NCI-H187 treated with DMSO at 0.1 percent for 48 hours (cell line): ENCODE measurements around the gene MACROD1.

Experiments used
- DNase-seq: peaks from one replicate; lab custom pipeline; 2025; lab: John Stamatoyannopoulos, UW

The MACROD1 gene

GRCh38 chr11:64092111-64092760 lies 73.7 kb downstream of the MACROD1 start:
- no peak for DNase-seq

DNA sequence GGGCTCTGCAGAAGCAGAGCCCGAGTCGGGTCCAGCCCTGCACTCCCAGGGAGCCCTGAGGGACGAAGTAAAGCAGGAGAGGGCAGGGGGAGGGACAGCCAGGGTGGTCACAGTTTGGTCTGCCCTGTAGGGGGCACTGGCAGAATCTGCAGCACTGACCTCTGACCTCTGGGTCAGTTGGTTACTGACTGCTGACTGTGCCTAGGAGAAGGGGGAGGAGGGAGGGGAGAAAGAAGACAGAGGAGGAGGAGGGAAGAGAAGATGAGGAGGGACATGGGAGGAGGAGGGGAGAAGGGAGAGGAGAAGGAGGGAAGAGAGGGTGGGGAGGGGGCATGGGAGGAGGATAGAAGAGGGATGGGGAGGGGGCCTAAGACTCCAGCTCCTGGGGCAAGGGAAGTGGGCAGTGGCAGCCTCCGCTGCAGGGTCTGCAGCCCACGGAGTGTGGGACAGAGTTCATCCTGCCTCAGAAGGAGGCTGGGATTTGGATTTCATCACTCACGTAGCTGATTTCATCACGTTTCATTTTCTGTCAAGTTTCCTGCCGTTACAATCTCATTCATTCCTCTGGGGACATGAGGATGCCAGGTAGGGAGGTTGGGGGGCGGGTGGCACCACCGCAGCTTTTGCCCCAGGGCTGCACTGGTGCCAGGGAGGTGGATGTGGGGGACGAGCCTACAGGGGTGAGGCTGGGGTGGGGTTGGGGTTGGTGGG lies 75.0 kb downstream of the MACROD1 start:
- no peak for DNase-seq

DNA sequence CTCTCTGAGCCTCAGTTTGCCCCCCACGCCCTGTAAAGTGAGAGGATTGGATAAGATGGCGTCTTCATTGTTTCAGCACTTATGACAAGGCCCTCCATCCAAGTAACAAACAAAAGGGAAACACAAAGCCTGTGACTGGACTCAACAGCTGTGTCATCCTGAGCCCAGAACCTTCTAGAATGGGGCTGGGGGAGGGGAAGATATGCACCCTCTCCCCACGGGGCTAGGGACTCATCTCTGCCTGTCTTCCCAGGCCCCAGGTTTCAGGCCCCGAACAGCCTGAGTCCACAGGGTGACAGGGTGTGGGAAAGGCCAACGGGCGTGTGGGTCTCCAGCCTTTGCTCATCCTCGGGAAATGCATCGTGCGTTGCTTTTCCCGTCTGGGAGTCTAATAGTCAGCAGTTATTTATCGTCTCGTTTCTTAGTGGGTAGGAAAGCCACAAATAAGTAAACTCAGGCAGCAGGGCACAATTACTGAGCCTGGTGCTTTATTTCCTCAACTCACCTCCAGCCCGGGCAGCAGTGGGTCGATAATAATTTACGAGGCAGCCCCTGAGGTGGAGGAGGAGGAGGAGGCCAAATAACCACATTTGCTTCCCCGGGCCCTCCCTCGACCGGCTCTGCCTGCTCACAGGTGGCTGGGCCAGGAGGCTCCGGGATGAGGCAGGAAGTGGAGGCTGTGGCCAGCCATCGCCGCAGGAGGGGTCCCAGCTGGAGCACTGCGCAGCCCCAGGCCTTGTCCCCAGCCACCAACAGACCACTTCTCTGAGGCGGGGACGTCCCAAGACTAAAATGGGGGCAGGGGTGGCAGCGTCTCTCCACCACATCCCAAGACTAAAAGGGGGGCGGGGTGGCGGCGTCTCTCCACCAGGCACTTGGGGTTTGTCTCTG lies 75.8 kb downstream of the MACROD1 start:
- DNase-seq, result no peak

- DNase-seq, result no peak
These were observed 76.4 kb downstream of the MACROD1 start for GRCh38 chr11:64089493-64089892.

DNA sequence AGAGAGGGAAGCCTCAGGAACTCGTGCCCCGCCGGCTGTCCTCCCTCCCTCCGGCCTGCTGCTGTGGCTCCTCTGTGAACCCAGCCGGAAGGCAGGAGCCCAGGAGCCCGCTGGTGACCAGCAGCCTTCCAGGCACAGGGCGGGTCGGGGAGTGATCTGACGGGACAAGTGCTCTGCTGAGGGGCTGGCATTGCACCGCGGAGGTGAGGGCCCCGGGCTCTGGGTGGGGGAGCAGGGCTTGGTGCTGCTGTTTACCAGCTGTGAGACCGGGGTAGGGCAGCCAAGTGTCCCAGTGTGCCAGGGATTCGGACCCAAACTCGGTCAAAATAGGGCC lies 76.9 kb downstream of the MACROD1 start:
- DNase-seq, result no peak

GRCh38 chr11:64088162-64089026 lies 77.5 kb downstream of the MACROD1 start:
- no peak for DNase-seq

DNA sequence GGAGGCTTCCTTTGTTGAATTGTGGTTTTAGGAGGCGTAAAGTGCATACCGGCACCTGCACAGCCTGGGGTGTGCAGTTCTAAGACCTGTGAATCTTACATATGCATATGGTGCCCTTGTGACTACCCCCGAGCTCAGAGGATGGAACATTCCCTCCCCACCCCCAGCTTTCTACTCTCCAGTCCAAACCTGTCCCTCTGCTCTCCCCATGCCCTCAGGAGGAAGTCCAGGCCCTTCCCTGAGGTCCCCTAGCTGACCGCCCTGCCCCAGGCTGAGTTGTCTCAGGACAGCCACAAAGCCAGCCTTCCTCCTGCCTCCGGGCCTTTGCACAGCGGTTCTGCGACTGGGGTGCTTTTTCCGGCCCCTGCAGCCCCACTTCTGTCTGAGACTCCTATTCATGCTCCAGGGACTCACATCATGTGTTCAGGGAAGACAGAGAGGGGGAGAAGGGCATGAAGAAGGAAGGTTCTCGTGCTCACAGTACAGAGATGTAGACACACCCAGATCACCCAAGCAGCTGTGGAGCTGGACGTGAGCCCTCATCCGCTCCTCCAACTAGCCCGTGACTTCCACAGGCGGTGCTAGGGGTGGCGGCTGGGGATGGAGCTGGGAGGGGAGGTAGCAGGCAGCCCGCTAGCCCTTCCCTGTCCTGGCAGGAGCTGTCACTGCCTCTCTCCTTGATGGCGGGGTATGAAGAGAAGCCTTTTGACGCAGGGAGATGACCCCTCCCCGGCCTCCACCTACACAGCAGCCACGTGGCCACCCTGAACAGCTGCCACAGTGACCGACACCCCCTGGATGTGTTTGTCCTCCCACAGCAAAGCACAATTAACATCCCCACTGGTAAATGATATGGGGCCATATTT lies 79.4 kb downstream of the MACROD1 start:
- peak; percentile 23 for DNase-seq

DNA sequence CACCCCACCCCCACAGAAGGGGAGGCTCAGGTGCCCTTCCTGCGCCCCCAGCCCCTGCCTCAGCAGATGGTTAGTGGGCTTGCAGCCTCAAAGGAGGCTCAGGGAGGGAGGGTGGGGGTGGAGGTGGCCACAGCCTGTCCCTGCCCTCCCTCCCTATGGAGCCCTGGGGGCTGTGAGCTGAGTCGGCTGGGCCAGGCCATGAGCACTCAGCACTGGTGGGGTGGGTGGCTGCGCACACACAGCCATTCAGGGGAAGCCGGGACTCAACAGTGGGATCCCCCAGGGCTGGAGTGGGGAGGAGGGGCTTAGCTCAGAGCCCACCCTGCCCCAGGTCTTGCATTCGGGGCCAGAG lies 80.0 kb downstream of the MACROD1 start:
- no peak for DNase-seq

GRCh38 chr11:64084951-64085710 lies 80.8 kb downstream of the MACROD1 start:
- no peak for DNase-seq

GRCh38 chr11:64084146-64084950 lies 81.6 kb downstream of the MACROD1 start:
- DNase-seq, result no peak

DNA sequence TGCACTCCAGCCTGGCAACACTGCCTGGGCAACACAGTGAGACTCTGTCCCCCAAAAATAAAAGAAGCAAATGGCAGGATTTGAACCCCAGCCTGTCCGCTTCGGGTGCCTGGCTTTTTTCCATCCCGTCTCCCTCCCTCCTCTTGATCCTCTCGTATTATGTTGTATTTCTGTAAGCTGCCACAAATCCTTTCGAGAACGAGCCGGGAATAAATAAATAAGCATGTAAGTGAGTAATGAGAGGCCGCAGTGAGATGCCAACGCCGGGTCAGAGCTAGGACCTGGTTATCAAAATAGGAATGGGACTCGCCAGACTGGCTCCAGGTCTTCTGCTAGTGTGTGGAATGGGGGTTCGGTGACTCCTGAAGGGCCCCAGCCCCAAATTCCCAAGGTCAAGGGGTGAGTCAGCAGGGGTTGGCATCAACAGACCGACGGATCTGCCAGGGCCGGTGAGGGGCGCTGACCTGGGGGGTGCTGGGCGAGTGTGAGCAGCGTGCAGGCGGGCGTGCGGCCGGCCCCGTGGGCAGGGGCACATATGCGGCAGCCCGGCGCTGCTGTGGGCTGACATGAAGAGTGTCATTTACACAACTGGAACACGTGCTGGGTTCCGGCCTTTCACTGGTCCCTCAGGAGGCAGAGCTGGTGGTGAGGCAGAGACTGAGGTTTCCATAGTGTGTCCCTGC lies 82.4 kb downstream of the MACROD1 start:
- DNase-seq, result no peak

DNA sequence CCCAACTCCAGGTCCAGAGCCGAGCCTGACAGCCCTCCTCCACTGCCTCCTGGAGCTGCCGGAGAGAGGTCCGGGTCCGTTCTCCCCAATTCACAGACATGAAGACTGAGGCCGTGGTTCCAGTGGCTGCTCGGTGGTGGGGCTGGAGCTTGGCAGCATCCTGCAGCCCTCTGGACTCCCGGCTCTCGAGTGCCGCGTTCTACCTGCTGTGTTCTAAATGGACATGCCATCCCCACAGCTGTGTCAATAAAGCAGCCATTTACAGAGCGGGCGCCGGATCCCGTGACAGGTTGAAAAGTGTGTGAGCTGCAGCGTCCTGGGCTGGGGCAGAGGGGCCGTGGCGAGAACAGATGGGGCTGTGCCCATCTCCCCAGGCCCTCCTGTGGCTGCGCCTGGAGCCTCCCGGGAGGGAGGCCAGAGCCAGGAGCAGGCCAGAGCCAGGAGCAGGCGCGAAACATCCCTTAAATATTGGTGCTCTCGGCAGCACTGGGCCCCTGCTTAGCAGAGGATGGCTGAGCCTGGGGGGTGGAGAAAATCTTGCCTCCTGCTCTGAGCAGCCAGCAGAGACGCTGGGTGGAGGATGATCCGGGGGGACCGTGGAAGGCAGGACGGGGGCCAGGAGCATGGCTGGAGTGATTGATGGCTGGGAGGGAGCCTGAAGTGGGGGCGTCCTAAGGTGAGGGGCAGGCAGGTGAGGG lies 84.0 kb downstream of the MACROD1 start:
- peak; percentile 64 for DNase-seq

DNA sequence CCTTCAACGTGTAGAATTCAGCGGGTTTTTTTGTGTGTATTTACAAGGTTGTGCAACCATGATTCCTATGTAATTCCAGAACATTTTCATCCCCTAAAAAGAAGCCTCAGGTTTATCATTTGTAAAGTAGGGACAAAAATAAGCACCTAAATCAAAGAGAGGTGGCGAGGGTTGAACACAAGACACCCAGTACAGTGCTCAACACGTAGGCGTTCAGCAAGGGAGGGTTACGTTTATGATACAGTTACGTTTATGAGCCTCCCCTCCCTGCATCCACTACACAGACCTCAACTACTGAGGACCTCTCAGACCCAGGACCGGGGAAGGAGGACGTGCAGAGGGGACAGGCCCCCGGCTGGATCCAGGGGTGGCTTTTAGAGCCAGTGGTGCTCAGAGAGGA lies 85.5 kb downstream of the MACROD1 start:
- no peak for DNase-seq

DNA sequence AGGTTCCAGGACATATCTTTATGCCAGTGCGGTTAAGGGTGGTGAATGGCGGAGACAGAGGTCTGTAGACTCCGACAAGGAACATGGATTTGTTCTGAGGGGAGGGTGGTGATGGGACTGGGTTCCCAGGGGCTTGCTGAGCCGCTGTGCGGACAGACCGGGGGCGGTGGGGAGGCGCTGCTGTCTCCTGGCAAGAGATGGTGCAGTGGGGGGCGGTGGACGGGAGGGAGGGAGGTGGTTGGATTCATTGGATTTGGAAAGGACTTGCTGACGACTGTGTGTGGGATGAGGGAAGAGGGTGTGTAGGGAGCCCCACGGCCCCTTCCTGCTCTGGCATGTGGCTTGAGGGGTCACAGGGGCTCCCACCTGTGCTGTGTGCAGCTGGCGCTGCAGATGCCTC lies 87.0 kb downstream of the MACROD1 start:
- no peak for DNase-seq

- DNase-seq, result no peak
These were observed 87.6 kb downstream of the MACROD1 start for GRCh38 chr11:64078284-64078683.

DNA sequence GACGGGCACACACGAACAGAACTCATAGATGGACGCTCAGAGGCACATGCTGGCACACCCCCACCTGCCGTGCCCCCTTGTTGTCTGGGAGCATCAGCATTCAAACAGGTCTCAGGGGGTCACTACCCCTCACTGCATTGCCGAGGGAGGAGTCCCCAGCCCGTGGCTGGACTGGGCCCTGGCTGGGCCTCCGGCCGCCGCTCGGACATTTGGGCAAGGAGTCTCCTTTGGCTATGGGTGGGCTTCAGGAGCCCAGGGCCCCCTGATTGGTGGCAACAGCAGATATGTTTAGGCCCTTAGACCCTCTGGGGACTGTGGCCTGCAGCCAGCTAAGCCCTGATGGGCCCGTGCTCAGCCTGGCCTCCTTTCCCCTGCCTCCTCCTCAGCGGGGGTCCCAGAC lies 88.3 kb downstream of the MACROD1 start:
- DNase-seq, result no peak

- DNase-seq, result no peak
These were observed 89.2 kb downstream of the MACROD1 start for GRCh38 chr11:64076758-64077157.

DNA sequence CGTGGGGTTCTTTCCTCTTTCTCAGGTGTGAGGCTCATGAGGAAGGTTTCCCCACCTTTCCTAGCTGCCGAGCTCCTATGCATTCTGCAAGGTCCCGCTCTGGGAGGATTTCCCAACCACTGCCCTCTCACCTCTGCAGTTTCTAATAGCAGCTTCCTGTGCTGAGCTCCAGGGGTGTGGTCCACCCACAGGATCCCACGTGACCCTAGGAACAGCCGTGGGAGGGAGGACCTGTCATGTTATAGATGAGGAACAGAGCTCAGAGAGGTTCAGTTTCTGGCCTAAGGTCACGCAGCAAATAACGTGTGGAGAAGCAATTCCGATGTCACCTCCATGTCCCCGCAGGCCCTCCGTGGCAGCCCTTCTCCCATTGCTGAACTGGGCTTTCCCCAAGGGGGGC lies 91.7 kb downstream of the MACROD1 start:
- no peak for DNase-seq
